Bronchial epithelial cell (primary cell): Measurements from ENCODE around the gene CACNA2D1. TPM values are rescaled to one million over a fixed set of nuclear protein-coding genes. Genes with fewer than 3 reads are reported as not detected.

Source experiments
- DNase-seq: peaks from one replicate; pipeline ENCODE4 v3.0.0-alpha.2; 2010; ENCODE audit warnings: low read depth
- FAIRE-seq: peaks from 2 replicates; lab custom pipeline; 2011; peaks lifted over from hg19 to GRCh38; lab: Jason Lieb, UNC
- H3K27me3 ChIP-seq: 2 replicates; pipeline ENCODE4 v1.5.1; 2011; ENCODE audit warnings: low read length; ENCODE audit not compliant: control insufficient read depth, insufficient read depth
- H3K36me3 ChIP-seq: 2 replicates; pipeline ENCODE4 v1.5.1; 2011; ENCODE audit warnings: low read length; ENCODE audit not compliant: control insufficient read depth, insufficient read depth
- H3K4me3 ChIP-seq: 2 replicates; pipeline ENCODE4 v1.5.1; 2011; ENCODE audit warnings: mild to moderate bottlenecking, low read depth, low read length, control low read depth
- total RNA-seq: library from RNA; depleted of rRNA; stranded (reverse); fragments of >200 nt; gene quantifications from 2 replicates; pipeline ENCODE4 v1.2.1, GENCODE V29; 2014
- TF ChIP-seq, protein P1 (sequence below): IDR thresholded peaks from 2 replicates; pipeline ENCODE4 v1.5.1; 2011; ENCODE audit warnings: mild to moderate bottlenecking, moderate library complexity, low read length, control low read depth, inconsistent platforms; ENCODE audit not compliant: insufficient read depth, severe bottlenecking

Gene CACNA2D1
- total RNA-seq, 1 donor from 2014 or later: 1.1 TPM

DNA sequence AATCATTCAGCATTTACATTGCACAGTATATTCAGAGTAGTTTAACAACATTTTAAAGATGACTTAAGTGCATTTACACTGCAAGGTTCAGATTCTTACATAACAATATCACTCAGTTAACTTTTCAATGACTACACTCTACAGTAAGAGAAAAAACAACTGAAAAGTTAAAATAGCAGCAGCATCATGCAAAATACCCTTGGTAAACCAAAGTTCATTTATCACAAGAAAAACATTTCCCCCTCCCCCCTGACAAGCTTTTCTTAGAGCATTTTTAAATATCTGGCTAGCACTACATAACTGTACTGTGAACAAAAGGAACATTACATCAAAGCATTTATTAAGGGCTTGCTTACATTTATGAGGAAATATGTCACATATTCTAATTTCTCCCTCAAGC, 494.3 kb downstream of the CACNA2D1 start:
- H3K36me3 ChIP-seq: no peaks in the 10 kb centered on the region
- H3K4me3 ChIP-seq: no peak overlapping the region
- no peak for DNase-seq
- H3K27me3 ChIP-seq: no peaks in the 10 kb centered on the region
- TF ChIP-seq, protein P1, sequence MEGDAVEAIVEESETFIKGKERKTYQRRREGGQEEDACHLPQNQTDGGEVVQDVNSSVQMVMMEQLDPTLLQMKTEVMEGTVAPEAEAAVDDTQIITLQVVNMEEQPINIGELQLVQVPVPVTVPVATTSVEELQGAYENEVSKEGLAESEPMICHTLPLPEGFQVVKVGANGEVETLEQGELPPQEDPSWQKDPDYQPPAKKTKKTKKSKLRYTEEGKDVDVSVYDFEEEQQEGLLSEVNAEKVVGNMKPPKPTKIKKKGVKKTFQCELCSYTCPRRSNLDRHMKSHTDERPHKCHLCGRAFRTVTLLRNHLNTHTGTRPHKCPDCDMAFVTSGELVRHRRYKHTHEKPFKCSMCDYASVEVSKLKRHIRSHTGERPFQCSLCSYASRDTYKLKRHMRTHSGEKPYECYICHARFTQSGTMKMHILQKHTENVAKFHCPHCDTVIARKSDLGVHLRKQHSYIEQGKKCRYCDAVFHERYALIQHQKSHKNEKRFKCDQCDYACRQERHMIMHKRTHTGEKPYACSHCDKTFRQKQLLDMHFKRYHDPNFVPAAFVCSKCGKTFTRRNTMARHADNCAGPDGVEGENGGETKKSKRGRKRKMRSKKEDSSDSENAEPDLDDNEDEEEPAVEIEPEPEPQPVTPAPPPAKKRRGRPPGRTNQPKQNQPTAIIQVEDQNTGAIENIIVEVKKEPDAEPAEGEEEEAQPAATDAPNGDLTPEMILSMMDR: no peak
- FAIRE-seq: no peak

DNA sequence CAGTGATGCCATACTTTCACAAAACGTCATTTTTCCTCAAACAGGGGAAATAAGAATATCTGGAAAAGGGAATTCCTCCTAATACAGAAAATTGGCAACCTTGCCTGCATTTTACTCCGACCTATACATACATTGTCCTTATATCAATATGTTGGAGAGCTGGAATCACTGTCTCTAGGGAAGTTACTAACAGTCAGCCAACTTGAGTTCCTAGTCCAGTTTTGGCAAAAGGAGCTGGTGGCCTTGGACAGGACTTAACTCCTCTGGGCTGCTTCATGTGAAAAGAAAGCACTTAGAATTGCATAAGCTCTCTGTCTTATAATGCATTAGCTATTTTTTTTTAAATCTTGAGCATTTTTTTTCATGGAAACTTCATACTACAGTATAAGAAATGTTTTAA, 499.5 kb downstream of the CACNA2D1 start:
- Histone ChIP-seq H3K36me3 (no peaks in the 10 kb centered on the region), H3K27me3 (no peaks in the 10 kb centered on the region), H3K4me3 (no peak overlapping the region)
- FAIRE-seq: no peak
- TF ChIP-seq, protein P1: no peak
- no peak for DNase-seq

DNA sequence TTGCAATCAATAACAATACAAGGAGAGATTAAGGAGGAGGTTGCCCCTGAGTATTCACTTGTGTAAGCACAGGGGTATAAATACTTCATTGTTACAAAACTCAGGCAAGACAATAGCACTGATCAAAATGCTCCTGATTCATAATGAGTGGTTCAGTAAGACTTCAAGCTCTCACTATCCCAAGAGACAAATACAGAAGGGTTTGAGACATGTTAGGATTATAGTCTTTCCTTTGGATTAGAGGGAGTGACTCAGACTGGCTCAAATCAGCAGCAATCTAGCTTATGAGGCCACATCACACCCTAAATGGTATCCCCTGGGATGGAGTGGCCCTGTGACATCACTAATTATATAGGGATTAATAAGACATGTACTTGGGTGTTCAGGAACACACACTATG, 506.5 kb downstream of the CACNA2D1 start:
- H3K27me3 ChIP-seq: no peaks in the 10 kb centered on the region
- FAIRE-seq (no peak), DNase-seq (peak; percentile 20)
- TF ChIP-seq, protein P1: no peak
- H3K36me3 ChIP-seq: no peaks in the 10 kb centered on the region
- no peak overlapping the region for H3K4me3 ChIP-seq

DNA sequence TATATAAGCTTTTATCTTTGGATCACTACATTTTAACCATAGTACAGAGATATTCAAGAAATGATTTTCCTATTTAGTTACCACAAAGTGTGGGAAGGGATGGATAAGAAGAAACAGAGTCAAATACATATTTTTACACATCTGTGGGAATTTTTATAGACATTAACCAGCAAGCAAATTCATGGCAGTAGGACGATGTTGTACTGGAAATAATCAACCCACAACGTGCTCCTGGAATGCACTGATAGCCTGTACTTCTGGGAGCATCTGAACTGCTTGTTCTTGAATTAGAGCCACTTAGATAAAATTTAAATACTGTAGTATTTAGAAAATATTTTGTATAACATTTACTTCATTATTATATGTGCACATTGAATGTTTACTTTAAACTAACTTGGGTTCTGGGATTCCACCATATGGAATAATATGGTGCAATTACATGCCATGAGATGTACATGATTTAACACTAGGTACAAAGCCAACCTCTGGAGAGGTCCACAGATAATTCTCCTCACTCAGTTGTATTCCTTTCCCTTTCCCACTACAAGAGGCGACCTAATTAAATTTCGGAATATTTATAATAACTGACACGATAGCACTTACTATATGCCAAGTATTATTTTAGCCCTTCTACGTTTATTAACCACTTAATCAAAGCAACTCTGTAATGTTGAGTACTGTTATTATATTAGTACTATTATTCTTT, 508.8 kb downstream of the CACNA2D1 start:
- TF ChIP-seq, protein P1: no peak
- H3K4me3 ChIP-seq: no peak overlapping the region
- H3K27me3 ChIP-seq: peaks cover 2% of the 10 kb centered on the region
- H3K36me3 ChIP-seq: no peaks in the 10 kb centered on the region
- no peak for DNase-seq
- no peak for FAIRE-seq

DNA sequence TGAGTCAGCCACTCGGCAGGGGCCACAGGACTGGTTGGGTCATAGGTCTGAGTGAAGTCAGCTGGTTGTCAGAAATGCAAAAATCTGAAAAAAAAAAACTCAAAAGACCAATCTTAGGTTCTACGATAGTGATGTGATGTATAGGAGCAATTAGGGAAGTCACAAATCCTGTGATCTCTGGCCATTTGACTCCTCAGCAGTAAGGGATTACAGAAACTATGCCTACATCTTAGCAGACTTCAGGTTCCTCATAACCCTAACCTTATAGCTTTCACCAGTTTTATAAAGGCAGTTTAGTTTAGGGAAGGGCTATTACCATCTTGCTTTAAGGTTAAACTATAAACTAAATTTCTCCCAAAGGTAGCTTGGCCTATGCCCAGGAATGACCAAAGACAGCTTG, 510.6 kb downstream of the CACNA2D1 start:
- no peak overlapping the region for H3K4me3 ChIP-seq
- DNase-seq (no peak), FAIRE-seq (no peak)
- H3K27me3 ChIP-seq: peaks cover 2% of the 10 kb centered on the region
- TF ChIP-seq, protein P1: no peak
- no peaks in the 10 kb centered on the region for H3K36me3 ChIP-seq

DNA sequence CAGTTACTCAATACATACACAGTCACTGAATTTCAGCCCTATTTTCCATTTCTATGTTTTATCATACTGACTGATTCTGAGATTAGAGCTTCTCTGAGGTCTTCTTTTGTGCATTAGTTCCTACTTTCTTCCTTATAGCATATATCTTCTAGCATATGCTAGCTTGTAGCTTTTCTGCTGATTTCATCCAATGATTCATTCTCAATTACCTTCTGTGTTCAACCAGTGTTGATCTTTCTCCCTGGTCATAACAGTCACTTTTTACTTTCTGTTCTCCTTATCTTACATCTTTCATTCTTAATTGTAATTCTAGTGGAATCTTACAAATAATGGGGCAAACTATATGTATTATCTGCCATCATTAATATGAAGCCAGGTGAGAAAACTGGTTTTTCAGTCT, 514.2 kb downstream of the CACNA2D1 start:
- DNase-seq (peak; percentile 13), FAIRE-seq (no peak)
- TF ChIP-seq, protein P1: no peak
- no peaks in the 10 kb centered on the region for H3K36me3 ChIP-seq
- peaks cover 2% of the 10 kb centered on the region for H3K27me3 ChIP-seq
- no peak overlapping the region for H3K4me3 ChIP-seq
